GM23248 (cell line): ENCODE data around the gene TEX19.

Experiments used
- EZH2 ChIP-seq: fragments of 200-600 bp; sonication (generic); IDR thresholded peaks from 2 replicates; pipeline ENCODE4 v1.6.1; 2018; ENCODE audit warnings: antibody characterized with exemption, mild to moderate bottlenecking; ENCODE audit not compliant: insufficient read depth, poor library complexity, severe bottlenecking
- EZH2phosphoT487 ChIP-seq: fragments of 200-600 bp; sonication (generic); IDR thresholded peaks from 2 replicates; pipeline ENCODE4 v1.6.1; 2018; ENCODE audit warnings: antibody characterized with exemption, moderate library complexity, mild to moderate bottlenecking, low read depth; ENCODE audit not compliant: insufficient read depth

DNA sequence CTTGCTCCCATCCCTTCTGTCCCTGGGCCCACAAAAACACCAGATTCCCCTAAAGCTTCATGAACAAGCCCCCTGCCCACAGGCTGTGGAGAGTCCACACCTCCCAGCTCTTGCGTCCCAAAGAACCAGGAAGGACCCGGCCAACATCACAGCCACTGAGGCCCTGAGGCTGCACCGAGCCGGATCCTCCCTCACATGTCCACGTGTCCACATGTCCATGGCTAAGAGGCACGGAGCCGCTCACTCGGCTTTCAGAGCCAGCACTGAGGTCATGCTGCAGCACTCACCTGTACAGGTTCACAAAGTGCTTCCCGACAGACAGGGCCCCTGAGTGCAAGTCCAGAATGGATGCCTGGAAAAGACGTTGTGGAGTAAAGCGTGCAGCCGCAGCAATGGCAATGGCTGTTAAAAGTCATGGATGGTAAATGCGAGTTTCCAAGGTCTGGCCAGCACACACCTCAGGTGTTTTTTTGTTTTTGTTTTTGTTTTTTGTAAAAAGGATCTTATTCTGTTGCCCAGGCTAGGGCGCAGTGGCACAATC is 47.2 kb downstream of the TEX19 start:
- TF ChIP-seq EZH2phosphoT487 (no peak), EZH2 (no peak)
